Hepatocyte (in vitro differentiated cells): ENCODE results near the gene CDH22. TPM values are rescaled to one million over a fixed set of nuclear protein-coding genes. Genes with fewer than 3 reads are reported as not detected.

ENCODE experiments used
- DNase-seq: peaks from one replicate; pipeline ENCODE4 v3.0.0-alpha.2; 2016; ENCODE audit warnings: low spot score
- H2AFZ ChIP-seq: fragments of 200-600 bp; sonication (generic); 2 replicates; pipeline ENCODE4 v1.6.0; 2016; ENCODE audit warnings: antibody characterized with exemption, mild to moderate bottlenecking
- H3K27ac ChIP-seq: fragments of 200-600 bp; sonication (generic); 2 replicates; pipeline ENCODE4 v1.5.1; 2016; ENCODE audit warnings: mild to moderate bottlenecking
- H3K27me3 ChIP-seq: fragments of 200-600 bp; sonication (generic); 2 replicates; pipeline ENCODE4 v1.6.1; 2016
- H3K36me3 ChIP-seq: fragments of 200-600 bp; sonication (generic); replicated peaks from 2 replicates; pipeline ENCODE4 v1.5.1; 2016; ENCODE audit warnings: low read depth; ENCODE audit not compliant: insufficient read depth
- H3K4me1 ChIP-seq: fragments of 200-600 bp; sonication (generic); 2 replicates; pipeline ENCODE4 v1.5.1; 2016; ENCODE audit warnings: mild to moderate bottlenecking, moderate library complexity; ENCODE audit not compliant: insufficient read depth
- H3K4me2 ChIP-seq: fragments of 200-600 bp; sonication (generic); 2 replicates; pipeline ENCODE4 v1.6.0; 2016
- H3K4me3 ChIP-seq: fragments of 200-600 bp; sonication (generic); 2 replicates; pipeline ENCODE4 v1.5.1; 2016; ENCODE audit warnings: mild to moderate bottlenecking
- H3K79me2 ChIP-seq: fragments of 200-600 bp; sonication (generic); 2 replicates; pipeline ENCODE4 v1.6.0; 2017; ENCODE audit warnings: mild to moderate bottlenecking
- H3K9me2 ChIP-seq: fragments of 200-600 bp; sonication (generic); replicated peaks from 2 replicates; pipeline ENCODE4 v1.6.0; 2017; ENCODE audit warnings: mild to moderate bottlenecking; ENCODE audit not compliant: insufficient read depth
- H3K9me3 ChIP-seq: fragments of 200-600 bp; sonication (generic); 2 replicates; pipeline ENCODE4 v1.5.1; 2016; ENCODE audit warnings: low read depth, mild to moderate bottlenecking
- H4K20me1 ChIP-seq: fragments of 200-600 bp; sonication (generic); 2 replicates; pipeline ENCODE4 v1.6.0; 2016; ENCODE audit warnings: mild to moderate bottlenecking; ENCODE audit not compliant: insufficient read depth, poor library complexity, severe bottlenecking
- EZH2 ChIP-seq: fragments of 200-600 bp; sonication (generic); IDR thresholded peaks from 2 replicates; pipeline ENCODE4 v1.6.1; 2016; ENCODE audit warnings: antibody characterized with exemption, mild to moderate bottlenecking, borderline replicate concordance
- EZH2phosphoT487 ChIP-seq: fragments of 200-600 bp; sonication (generic); IDR thresholded peaks from one replicate; pipeline ENCODE4 v1.6.1; 2018; ENCODE audit warnings: antibody characterized with exemption, mild to moderate bottlenecking, low read depth, moderate library complexity; ENCODE audit not compliant: unreplicated experiment, severe bottlenecking
- WGBS: methylation state at CpG from one replicate; pipeline ENCODE4 v1.1.6; 2016; ENCODE audit warnings: low lambda C conversion rate; ENCODE audit errors: missing lambda C conversion rate; 5-methylcytosine and 5-hydroxymethylcytosine counted together
- polyA plus RNA-seq: library from polyadenylated mRNA; unstranded; fragments of >200 nt; fragmentation: Nextera tagmentation; extraction: Ambion mirVana; gene quantifications from 2 replicates; pipeline ENCODE4 v1.2.1, GENCODE V29; 2016
- total RNA-seq: library from RNA; depleted of rRNA; stranded (reverse); fragments of >200 nt; gene quantifications from 2 replicates; pipeline ENCODE4 v1.2.3, GENCODE V29; 2014
- TF ChIP-seq, protein P1 (sequence below): fragments of 200-600 bp; sonication (generic); IDR thresholded peaks from 2 replicates; pipeline ENCODE4 v1.5.1; 2016; ENCODE audit warnings: antibody characterized with exemption, mild to moderate bottlenecking; ENCODE audit not compliant: poor library complexity

Gene CDH22
- total and polyA plus RNA-seq, 2 experiments from 2014 or later, result not detected

DNA sequence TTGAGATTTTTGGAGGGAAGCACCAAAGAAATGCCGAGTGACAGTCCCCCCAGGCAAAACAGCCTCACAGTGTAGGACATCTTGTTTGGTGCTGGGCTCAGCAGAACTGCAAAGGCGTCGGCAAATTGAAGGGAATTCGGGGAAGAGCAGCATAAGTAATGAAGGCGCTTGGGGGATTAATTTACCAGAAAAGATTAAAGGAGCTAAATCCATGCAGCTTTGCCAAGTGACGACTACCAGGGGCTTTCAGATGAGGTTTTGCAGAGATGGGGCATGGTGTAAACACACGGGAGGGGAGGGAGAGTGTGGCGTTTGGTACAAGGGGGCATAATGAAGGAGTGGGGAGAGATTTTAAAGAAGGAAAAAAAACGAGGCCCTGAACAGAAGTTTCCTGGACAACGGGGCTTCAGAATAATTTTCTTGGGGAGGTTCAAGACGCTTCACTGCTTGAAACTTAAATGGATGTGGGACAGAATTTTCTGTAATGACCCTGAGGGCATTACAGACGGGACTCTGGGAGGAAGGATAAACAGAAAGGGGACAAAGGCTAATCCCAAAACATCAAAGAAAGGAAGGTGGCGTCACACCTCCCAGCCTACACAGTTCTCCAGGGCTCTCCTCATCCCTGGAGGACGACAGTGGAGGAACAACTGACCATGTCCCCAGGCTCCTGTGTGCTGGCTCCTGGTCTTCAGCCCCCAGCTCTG lies 45.4 kb upstream of the CDH22 start:
- H3K36me3 ChIP-seq, result no peaks in the 10 kb centered on the region
- no peak overlapping the region for H3K4me2 ChIP-seq

GRCh38 chr20:46352370-46352938 lies 44.2 kb upstream of the CDH22 start:
- TF ChIP-seq, protein P1, sequence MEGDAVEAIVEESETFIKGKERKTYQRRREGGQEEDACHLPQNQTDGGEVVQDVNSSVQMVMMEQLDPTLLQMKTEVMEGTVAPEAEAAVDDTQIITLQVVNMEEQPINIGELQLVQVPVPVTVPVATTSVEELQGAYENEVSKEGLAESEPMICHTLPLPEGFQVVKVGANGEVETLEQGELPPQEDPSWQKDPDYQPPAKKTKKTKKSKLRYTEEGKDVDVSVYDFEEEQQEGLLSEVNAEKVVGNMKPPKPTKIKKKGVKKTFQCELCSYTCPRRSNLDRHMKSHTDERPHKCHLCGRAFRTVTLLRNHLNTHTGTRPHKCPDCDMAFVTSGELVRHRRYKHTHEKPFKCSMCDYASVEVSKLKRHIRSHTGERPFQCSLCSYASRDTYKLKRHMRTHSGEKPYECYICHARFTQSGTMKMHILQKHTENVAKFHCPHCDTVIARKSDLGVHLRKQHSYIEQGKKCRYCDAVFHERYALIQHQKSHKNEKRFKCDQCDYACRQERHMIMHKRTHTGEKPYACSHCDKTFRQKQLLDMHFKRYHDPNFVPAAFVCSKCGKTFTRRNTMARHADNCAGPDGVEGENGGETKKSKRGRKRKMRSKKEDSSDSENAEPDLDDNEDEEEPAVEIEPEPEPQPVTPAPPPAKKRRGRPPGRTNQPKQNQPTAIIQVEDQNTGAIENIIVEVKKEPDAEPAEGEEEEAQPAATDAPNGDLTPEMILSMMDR, result no peak
- TF ChIP-seq EZH2, result no peak
- TF ChIP-seq EZH2phosphoT487, result no peak

More for the DNA sequence above, 45.4 kb upstream of the CDH22 start:
- H3K4me3 ChIP-seq, result no peak overlapping the region
- H3K27me3 ChIP-seq, result no peaks in the 10 kb centered on the region
- no peaks in the 10 kb centered on the region for H3K9me3 ChIP-seq
- H2AFZ ChIP-seq, result no peak overlapping the region
- TF ChIP-seq, protein P1, result no peak
- TF ChIP-seq EZH2 (no peak), EZH2phosphoT487 (no peak)
- no peak overlapping the region for H3K27ac ChIP-seq
- WGBS, result 47% methylated on average over 14 of the region's 14 CpGs
- H3K79me2 ChIP-seq, result no peaks in the 10 kb centered on the region
- no peaks in the 10 kb centered on the region for H4K20me1 ChIP-seq
- H3K4me1 ChIP-seq, result peaks cover 24% of the 10 kb centered on the region
- H3K9me2 ChIP-seq, result no peaks in the 10 kb centered on the region
- no peak for DNase-seq

GRCh38 chr20:46351357-46352058 lies 43.2 kb upstream of the CDH22 start:
- Histone ChIP-seq H3K4me1 (peaks cover 27% of the 10 kb centered on the region), H3K9me3 (no peaks in the 10 kb centered on the region), H4K20me1 (no peaks in the 10 kb centered on the region), H3K9me2 (no peaks in the 10 kb centered on the region), H3K79me2 (no peaks in the 10 kb centered on the region), H3K27ac (peak overlapping the region; percentile 78), H2AFZ (no peak overlapping the region), H3K27me3 (no peaks in the 10 kb centered on the region), H3K4me2 (no peak overlapping the region), H3K4me3 (no peak overlapping the region), H3K36me3 (no peaks in the 10 kb centered on the region)
- 97% methylated on average over 7 of the region's 7 CpGs for WGBS
- TF ChIP-seq, protein P1, result no peak
- TF ChIP-seq EZH2, result no peak
- TF ChIP-seq EZH2phosphoT487, result no peak
- DNase-seq, result no peak

More at GRCh38 chr20:46352370-46352938, 44.2 kb upstream of the CDH22 start:
- Histone ChIP-seq H4K20me1 (no peaks in the 10 kb centered on the region), H2AFZ (no peak overlapping the region), H3K9me3 (no peaks in the 10 kb centered on the region), H3K4me1 (peaks cover 27% of the 10 kb centered on the region), H3K27me3 (no peaks in the 10 kb centered on the region), H3K27ac (no peak overlapping the region), H3K4me3 (no peak overlapping the region), H3K4me2 (no peak overlapping the region), H3K79me2 (no peaks in the 10 kb centered on the region), H3K9me2 (no peaks in the 10 kb centered on the region), H3K36me3 (no peaks in the 10 kb centered on the region)
- 98% methylated on average over 12 of the region's 18 CpGs for WGBS
- DNase-seq, result no peak
